Osteoblast (primary cell): ENCODE data around the gene CBLB. TPM values are rescaled to one million over a fixed set of nuclear protein-coding genes. Genes with fewer than 3 reads are reported as not detected.
A peak's percentile ranks its signal among the peaks of the same experiment; 100 is the strongest.

Experiments used
- DNase-seq: peaks from one replicate; pipeline ENCODE4 v3.0.0; 2011; ENCODE audit warnings: low spot score, mixed read lengths; ENCODE audit not compliant: insufficient read length; ENCODE audit errors: missing footprints
- H2AFZ ChIP-seq: 2 replicates; pipeline ENCODE4 v1.6.0; 2011; ENCODE audit warnings: mild to moderate bottlenecking, low read length
- H3K27ac ChIP-seq: 2 replicates; pipeline ENCODE4 v1.5.1; 2011; ENCODE audit warnings: mild to moderate bottlenecking, low read depth, low read length, moderate library complexity
- H3K27me3 ChIP-seq: 2 replicates; pipeline ENCODE4 v1.6.0; 2012; ENCODE audit warnings: mild to moderate bottlenecking, control low read depth, inconsistent platforms, low read length, moderate library complexity; ENCODE audit not compliant: insufficient read depth
- H3K36me3 ChIP-seq: 2 replicates; pipeline ENCODE4 v1.5.1; 2011; ENCODE audit warnings: mild to moderate bottlenecking, low read length, control low read depth, moderate library complexity; ENCODE audit not compliant: insufficient read depth
- H3K4me1 ChIP-seq: 2 replicates; pipeline ENCODE4 v1.5.1; 2011; ENCODE audit warnings: mild to moderate bottlenecking, low read length, control low read depth, moderate library complexity; ENCODE audit not compliant: insufficient read depth
- H3K4me2 ChIP-seq: 2 replicates; pipeline ENCODE4 v1.6.0; 2011; ENCODE audit warnings: mild to moderate bottlenecking, low read length; ENCODE audit not compliant: insufficient read depth
- H3K4me3 ChIP-seq: fragments of 200-600 bp; sonication (generic); 3 replicates; pipeline ENCODE4 v1.5.1; 2012; ENCODE audit warnings: mild to moderate bottlenecking, low read length, inconsistent platforms; ENCODE audit not compliant: insufficient read depth
- H3K79me2 ChIP-seq: 2 replicates; pipeline ENCODE4 v1.6.0; 2012; ENCODE audit warnings: mild to moderate bottlenecking, low read length, control low read depth, inconsistent platforms; ENCODE audit not compliant: insufficient read depth
- H3K9me3 ChIP-seq: 2 replicates; pipeline ENCODE4 v1.5.1; 2011; ENCODE audit warnings: low read depth, low read length, control low read depth
- H4K20me1 ChIP-seq: 2 replicates; pipeline ENCODE4 v1.6.0; 2012; ENCODE audit warnings: mild to moderate bottlenecking, low read length, control low read depth; ENCODE audit not compliant: insufficient read depth
- total RNA-seq: library from RNA; depleted of rRNA; stranded (reverse); fragments of >200 nt; gene quantifications from 2 replicates; pipeline ENCODE4 v1.2.3, GENCODE V29; 2012
- TF ChIP-seq, protein P1 (sequence below): IDR thresholded peaks from 2 replicates; pipeline ENCODE4 v1.5.1; 2011; ENCODE audit warnings: mild to moderate bottlenecking, low read depth, low read length, moderate library complexity; ENCODE audit errors: extremely low read depth

Gene CBLB
- total RNA-seq, 1 donor: 128 TPM

DNA sequence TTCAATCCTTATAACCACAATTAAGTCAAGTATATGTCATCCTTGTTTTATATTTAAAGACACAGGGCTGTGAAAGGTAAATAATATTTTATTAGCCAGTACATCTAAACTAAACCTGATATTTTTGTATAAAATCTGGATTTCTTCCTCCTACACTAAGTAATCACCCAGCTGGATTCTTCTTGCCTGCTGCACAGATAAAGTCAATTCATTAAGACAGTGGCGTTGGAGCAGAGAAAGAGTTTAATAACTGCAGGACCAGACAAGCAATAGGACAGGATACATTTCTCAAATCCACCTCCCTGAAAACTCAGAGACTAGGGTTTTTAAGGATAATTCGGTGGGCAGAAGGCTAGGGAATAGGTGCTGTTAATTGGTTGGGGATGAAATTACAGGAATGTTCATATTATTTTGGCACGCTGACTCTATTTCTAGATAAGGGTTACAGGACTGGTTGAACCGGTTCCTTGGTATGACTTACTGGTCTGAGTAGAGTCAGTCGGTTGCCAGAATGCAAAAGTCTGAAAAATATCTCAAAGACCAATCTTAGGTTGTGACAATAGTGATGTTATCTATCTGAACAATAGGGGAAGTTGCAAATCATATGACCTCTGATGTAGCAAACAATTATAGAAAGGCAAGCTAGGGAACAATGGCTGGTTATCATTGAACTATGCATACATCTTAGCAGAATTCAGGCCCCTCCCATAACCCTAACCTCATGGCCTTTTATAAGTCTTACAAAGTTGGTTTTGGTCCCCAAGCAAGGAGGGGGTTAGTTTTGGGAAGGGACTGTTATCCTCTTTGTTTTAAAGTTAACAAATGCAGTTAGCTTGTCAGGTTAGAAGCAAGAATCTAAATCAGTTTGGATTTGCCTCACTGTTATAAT is 257.3 kb downstream of the CBLB start:
- no peaks in the 10 kb centered on the region for H3K9me3 ChIP-seq
- H3K4me1 ChIP-seq: peaks cover 3% of the 10 kb centered on the region
- no peak overlapping the region for H3K27ac ChIP-seq
- H3K36me3 ChIP-seq: no peaks in the 10 kb centered on the region
- H3K27me3 ChIP-seq: no peaks in the 10 kb centered on the region
- no peak for DNase-seq
- no peak overlapping the region for H3K4me3 ChIP-seq
- no peak overlapping the region for H3K4me2 ChIP-seq
- TF ChIP-seq, protein P1, sequence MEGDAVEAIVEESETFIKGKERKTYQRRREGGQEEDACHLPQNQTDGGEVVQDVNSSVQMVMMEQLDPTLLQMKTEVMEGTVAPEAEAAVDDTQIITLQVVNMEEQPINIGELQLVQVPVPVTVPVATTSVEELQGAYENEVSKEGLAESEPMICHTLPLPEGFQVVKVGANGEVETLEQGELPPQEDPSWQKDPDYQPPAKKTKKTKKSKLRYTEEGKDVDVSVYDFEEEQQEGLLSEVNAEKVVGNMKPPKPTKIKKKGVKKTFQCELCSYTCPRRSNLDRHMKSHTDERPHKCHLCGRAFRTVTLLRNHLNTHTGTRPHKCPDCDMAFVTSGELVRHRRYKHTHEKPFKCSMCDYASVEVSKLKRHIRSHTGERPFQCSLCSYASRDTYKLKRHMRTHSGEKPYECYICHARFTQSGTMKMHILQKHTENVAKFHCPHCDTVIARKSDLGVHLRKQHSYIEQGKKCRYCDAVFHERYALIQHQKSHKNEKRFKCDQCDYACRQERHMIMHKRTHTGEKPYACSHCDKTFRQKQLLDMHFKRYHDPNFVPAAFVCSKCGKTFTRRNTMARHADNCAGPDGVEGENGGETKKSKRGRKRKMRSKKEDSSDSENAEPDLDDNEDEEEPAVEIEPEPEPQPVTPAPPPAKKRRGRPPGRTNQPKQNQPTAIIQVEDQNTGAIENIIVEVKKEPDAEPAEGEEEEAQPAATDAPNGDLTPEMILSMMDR: no peak
- H4K20me1 ChIP-seq: no peaks in the 10 kb centered on the region
- no peaks in the 10 kb centered on the region for H3K79me2 ChIP-seq
- no peak overlapping the region for H2AFZ ChIP-seq

DNA sequence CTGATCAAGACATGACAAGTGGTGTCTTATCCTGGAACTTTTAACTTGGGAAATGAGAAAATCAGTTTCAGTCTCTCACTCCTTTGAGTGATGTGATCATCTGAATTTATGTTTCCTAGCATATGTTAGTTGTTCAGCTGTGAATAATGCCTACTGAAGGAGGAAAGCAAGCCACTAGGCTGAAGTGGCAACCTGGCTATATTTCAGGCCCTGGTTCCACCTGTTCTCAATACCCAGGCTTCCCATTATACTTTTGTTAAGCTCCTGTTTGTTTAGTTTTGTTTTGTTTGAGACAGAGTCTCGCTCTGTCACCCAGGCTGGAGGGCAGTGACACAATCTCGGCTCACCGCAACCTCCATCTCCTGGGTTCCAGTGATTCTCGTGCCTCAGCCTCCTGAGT is 258.3 kb downstream of the CBLB start:
- Histone ChIP-seq H3K4me2 (no peak overlapping the region), H3K36me3 (no peaks in the 10 kb centered on the region), H3K79me2 (no peaks in the 10 kb centered on the region), H3K27me3 (no peaks in the 10 kb centered on the region), H3K4me3 (no peak overlapping the region), H3K4me1 (peaks cover 3% of the 10 kb centered on the region), H3K27ac (no peak overlapping the region), H3K9me3 (no peaks in the 10 kb centered on the region), H2AFZ (no peak overlapping the region), H4K20me1 (no peaks in the 10 kb centered on the region)
- DNase-seq: no peak
- TF ChIP-seq, protein P1: no peak

DNA sequence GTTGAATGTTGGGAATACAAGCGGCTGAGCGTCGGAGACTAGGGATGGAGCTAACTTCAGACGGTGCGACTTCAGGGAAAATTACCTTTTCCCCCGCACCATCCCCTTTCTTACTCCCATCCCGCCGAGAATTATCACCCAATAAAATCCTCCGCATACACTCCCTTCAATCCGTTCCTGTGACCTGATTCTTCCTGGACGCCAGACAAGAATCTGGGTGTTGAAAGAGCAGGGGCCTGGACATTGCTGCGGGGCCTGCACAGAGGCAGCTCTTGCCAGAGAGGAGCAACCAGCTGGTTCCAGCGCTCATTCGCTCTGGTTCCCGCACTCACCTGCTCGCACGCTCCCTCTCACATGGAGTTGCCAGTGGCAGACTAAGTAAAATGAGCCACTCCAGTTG is 260.2 kb downstream of the CBLB start:
- Histone ChIP-seq H3K27me3 (no peaks in the 10 kb centered on the region), H2AFZ (peak overlapping the region; percentile 36), H3K4me3 (no peak overlapping the region), H3K79me2 (no peaks in the 10 kb centered on the region), H3K4me2 (no peak overlapping the region), H3K27ac (no peak overlapping the region), H3K36me3 (no peaks in the 10 kb centered on the region), H3K9me3 (no peaks in the 10 kb centered on the region), H3K4me1 (no peaks in the 10 kb centered on the region), H4K20me1 (no peaks in the 10 kb centered on the region)
- DNase-seq: no peak
- TF ChIP-seq, protein P1: no peak

DNA sequence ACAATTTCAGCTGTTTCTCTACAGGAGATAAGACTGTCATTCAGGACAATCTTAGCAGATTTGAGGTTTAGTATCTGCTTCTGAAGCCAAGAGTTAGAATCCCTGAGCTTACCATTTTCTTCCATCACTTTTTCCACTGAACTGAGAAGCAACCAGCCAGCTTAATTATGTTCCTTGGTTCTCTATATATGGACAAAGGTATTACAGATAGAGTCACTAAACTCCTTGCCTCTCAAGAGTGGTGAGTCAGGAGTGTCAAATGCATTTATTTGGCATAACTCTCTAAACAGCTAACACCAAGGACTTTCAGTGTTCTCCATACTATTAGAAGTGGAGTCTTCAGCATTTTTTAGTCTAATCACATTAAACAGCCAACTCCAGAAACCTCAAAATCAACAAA is 262.8 kb downstream of the CBLB start:
- Histone ChIP-seq H2AFZ (no peak overlapping the region), H3K4me1 (no peaks in the 10 kb centered on the region), H3K27me3 (no peaks in the 10 kb centered on the region), H3K4me2 (no peak overlapping the region), H3K36me3 (no peaks in the 10 kb centered on the region), H3K9me3 (no peaks in the 10 kb centered on the region), H3K27ac (no peak overlapping the region), H3K4me3 (no peak overlapping the region), H3K79me2 (no peaks in the 10 kb centered on the region), H4K20me1 (no peaks in the 10 kb centered on the region)
- no peak for DNase-seq
- TF ChIP-seq, protein P1: no peak
